Testis (tissue), 3 donors: ENCODE results near the gene GPC3. TPM values are rescaled to one million over a fixed set of nuclear protein-coding genes. Genes with fewer than 3 reads are reported as not detected.

ENCODE experiments used
- DNase-seq: peaks from one replicate; pipeline ENCODE4 v3.0.0-alpha.2; 2019
- H3K27ac ChIP-seq, 2 donors: fragments of 200-600 bp; sonication (generic); one replicate each; pipeline ENCODE4 v1.5.1; 2019
- H3K27me3 ChIP-seq: fragments of 200-600 bp; sonication (generic); one replicate; pipeline ENCODE4 v1.5.1; 2019
- H3K36me3 ChIP-seq: fragments of 200-600 bp; sonication (generic); one replicate; pipeline ENCODE4 v1.5.1; 2017; ENCODE audit warnings: low read depth; ENCODE audit errors: missing control alignments
- H3K4me1 ChIP-seq: fragments of 200-600 bp; sonication (generic); one replicate; pipeline ENCODE4 v1.5.1; 2019
- H3K4me3 ChIP-seq, 2 donors: fragments of 200-600 bp; sonication (generic); one replicate each; pipeline ENCODE4 v1.5.1; 2017 to 2019
- H3K9me3 ChIP-seq: fragments of 200-600 bp; sonication (generic); one replicate; pipeline ENCODE4 v1.5.1; 2017
- POLR2A ChIP-seq: fragments of 450-650 bp; IDR thresholded peaks from one replicate; pipeline ENCODE4 v1.6.1; 2017; ENCODE audit warnings: antibody characterized with exemption, mild to moderate bottlenecking, moderate library complexity
- WGBS, 2 donors: methylation state at CpG; one replicate each; pipeline ENCODE4 v1.1.5; 2018; 5-methylcytosine and 5-hydroxymethylcytosine counted together
- intact Hi-C: fragments of 100-400 bp; cut with DNase I; formaldehyde crosslinking; loops from one replicate; pipeline ENCODE4 v1.15.1; 2023; ENCODE audit warnings: low total_unique reads
- polyA plus RNA-seq: library from polyadenylated mRNA; stranded (reverse); fragments of 350-450 nt; fragmentation: Illumina TruSeq; extraction: RNeasy Lipid Tissue Mini Kit (QIAGEN cat#74804); gene quantifications from one replicate; pipeline ENCODE4 v1.2.3, GENCODE V29; 2014; ENCODE audit warnings: low read depth, low replicate concordance; ENCODE audit not compliant: insufficient read depth
- total RNA-seq, 2 donors: library from RNA; depleted of rRNA; stranded (reverse); fragments of >200 nt; gene quantifications; one replicate each; pipeline ENCODE4 v1.2.3, GENCODE V29; 2016
- TF ChIP-seq, protein P1 (sequence below), 3 experiments: fragments of 450-650 bp in 2 of 3; fragments of 200-600 bp in 1 of 3; sonication (generic) in 1 of 3; IDR thresholded peaks; one replicate each; pipeline ENCODE4 v1.5.1; 2016 to 2019; ENCODE audit warnings: antibody characterized with exemption in 3 of 3, mild to moderate bottlenecking in 2 of 3, moderate library complexity in 1 of 3

The GPC3 gene
- total and polyA plus RNA-seq, 3 donors from 2014 or later: 4.9 to 12.9 (median 5.4) TPM

DNA sequence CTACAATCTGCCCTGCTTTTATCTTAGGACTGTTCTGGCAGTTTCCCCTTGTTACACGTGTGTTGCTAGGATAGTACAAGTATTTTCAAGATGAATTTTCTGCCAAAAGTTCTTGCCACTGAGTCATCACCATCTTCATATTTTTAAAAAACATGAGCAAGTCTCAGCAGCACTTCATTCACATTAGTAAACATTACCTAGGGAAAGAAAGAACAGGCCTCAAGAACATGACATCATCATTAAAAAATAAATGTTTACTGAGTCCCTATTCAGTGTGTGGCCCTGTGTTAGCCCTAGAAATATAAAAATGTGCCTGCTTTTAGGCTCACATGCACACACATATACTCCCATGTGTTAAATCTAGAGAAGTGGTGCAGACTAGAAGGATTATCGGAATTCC is 18.7 kb upstream of the GPC3 start:
- no peak for DNase-seq
- Histone ChIP-seq H3K4me3 (no peak overlapping the region), H3K27ac (no peak overlapping the region), H3K4me1 (no peaks in the 10 kb centered on the region), H3K36me3 (no peaks in the 10 kb centered on the region), H3K9me3 (no peaks in the 10 kb centered on the region), H3K27me3 (no peaks in the 10 kb centered on the region)
- TF ChIP-seq POLR2A: no peak
- TF ChIP-seq, protein P1, sequence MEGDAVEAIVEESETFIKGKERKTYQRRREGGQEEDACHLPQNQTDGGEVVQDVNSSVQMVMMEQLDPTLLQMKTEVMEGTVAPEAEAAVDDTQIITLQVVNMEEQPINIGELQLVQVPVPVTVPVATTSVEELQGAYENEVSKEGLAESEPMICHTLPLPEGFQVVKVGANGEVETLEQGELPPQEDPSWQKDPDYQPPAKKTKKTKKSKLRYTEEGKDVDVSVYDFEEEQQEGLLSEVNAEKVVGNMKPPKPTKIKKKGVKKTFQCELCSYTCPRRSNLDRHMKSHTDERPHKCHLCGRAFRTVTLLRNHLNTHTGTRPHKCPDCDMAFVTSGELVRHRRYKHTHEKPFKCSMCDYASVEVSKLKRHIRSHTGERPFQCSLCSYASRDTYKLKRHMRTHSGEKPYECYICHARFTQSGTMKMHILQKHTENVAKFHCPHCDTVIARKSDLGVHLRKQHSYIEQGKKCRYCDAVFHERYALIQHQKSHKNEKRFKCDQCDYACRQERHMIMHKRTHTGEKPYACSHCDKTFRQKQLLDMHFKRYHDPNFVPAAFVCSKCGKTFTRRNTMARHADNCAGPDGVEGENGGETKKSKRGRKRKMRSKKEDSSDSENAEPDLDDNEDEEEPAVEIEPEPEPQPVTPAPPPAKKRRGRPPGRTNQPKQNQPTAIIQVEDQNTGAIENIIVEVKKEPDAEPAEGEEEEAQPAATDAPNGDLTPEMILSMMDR (IDR thresholded peaks at IDR 0.05): no peak
- 59 to 71% methylated on average over 2 of the region's 2 CpGs for WGBS, 2 donors
- intact Hi-C loops: no loop called here

DNA sequence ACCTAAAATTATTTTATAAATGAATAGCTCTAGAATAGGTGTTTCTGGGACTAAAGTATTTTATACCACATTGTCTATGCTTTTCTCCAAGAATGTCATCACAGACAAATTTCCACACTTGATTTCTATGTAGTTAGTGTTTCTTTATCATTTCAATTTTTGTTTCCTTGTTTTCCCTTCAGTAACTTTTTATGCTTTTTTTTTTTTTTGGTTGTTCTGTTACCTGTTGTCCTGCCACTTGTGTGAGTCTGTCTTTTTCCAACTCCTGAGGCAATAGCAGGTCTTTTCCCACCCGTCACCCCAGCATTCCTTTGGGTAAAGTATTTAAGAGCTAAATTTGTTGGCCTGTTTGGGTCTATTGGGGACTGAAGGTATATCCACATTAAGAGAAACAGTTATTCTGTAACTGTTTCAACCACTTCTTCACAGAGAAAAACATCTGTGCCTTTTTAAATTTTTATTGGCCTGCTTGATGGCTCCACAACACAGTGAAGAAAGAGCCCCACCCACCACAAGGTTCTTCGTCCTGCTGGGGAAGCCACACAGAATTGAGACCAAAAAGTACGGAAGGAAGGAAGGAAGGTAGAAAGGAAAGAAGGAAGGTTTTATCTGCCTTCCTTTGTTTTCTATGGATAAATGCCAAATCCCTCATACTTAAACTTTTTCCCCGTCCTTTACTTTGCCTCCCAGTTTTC is 17.7 kb upstream of the GPC3 start:
- intact Hi-C loops: no loop called here
- H3K27ac ChIP-seq: no peak overlapping the region
- H3K36me3 ChIP-seq: no peaks in the 10 kb centered on the region
- WGBS, 2 donors: 43 to 45% methylated on average over 4 of the region's 4 CpGs
- H3K9me3 ChIP-seq: no peaks in the 10 kb centered on the region
- H3K27me3 ChIP-seq: no peaks in the 10 kb centered on the region
- no peak overlapping the region for H3K4me3 ChIP-seq
- no peaks in the 10 kb centered on the region for H3K4me1 ChIP-seq
- TF ChIP-seq, protein P1 (IDR thresholded peaks at IDR 0.05): no peak
- no peak for TF ChIP-seq POLR2A
- DNase-seq: no peak

- intact Hi-C loops: no loop called here
- DNase-seq: no peak
- no peaks in the 10 kb centered on the region for H3K27me3 ChIP-seq
These were observed 15.2 kb upstream of the GPC3 start for GRCh38 chrX:134000260-134001245.

DNA sequence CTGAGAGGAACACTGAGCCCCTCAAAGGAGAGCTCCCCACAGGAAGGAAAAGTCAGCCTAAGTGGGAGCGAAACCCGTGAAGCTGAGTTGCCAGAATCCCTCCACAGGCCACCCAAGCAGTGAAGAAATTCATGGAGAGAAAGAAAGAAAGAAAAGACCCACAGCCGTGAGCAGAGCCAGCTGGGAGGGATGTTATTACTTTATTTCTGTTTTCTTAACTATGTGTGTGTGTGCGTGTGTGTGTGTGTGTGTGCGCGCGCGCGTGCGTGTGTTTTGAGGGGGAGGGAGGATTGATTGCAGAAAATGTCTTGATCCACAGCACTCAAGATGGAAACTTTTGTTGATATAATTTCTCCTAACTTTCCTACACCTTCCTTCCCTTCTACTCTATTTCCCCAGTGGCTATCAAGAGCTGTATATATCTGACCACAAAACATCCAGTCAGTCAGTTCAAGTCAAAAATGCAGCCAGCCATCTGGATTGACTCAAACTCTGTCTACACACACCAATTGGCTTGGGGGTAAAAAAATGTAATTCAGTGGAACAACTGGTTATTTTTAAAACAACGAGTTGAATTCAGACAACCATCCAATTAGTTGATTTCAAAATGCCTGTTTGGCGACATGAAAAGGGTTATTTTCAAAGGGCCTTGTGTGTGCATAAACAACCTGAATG is 13.8 kb upstream of the GPC3 start:
- intact Hi-C loops: no loop called here
- peak overlapping the region in 1 of 2 donors; percentile 50 for H3K27ac ChIP-seq

More at GRCh38 chrX:134000260-134001245, 15.2 kb upstream of the GPC3 start:
- no peak for TF ChIP-seq POLR2A
- Histone ChIP-seq H3K4me1 (no peaks in the 10 kb centered on the region), H3K4me3 (no peak overlapping the region), H3K9me3 (no peaks in the 10 kb centered on the region), H3K27ac (no peak overlapping the region), H3K36me3 (no peaks in the 10 kb centered on the region)
- WGBS, 2 donors: 69 to 89% methylated on average over 14 of the region's 14 CpGs

More for the DNA sequence above, 13.8 kb upstream of the GPC3 start:
- Histone ChIP-seq H3K4me3 (no peak overlapping the region), H3K27me3 (no peaks in the 10 kb centered on the region), H3K9me3 (no peaks in the 10 kb centered on the region), H3K4me1 (no peaks in the 10 kb centered on the region), H3K36me3 (no peaks in the 10 kb centered on the region)
- TF ChIP-seq, protein P1 (IDR thresholded peaks at IDR 0.05): no peak
- no peak for TF ChIP-seq POLR2A
- WGBS, 2 donors: 52 to 53% methylated on average over 12 of the region's 12 CpGs
- peak; percentile 23 for DNase-seq
